Superior temporal gyrus (tissue), 1 donor: ENCODE data around the gene PRKCB.
"Not testable (repeated sequence)": the region's sequence is repeated elsewhere in the genome, so short reads cannot be mapped to it uniquely, and the experiment has no call there.

Source experiments
- DNase-seq: peaks from one replicate; pipeline ENCODE4 v3.0.0-alpha.2; 2016; ENCODE audit errors: extremely low spot score

The PRKCB gene

GRCh38 chr16:24130494-24131085, 294.8 kb downstream of the PRKCB start:
- DNase-seq, result no peak

GRCh38 chr16:24131294-24131693, 295.5 kb downstream of the PRKCB start:
- DNase-seq, result no peak

GRCh38 chr16:24132048-24132796, 296.4 kb downstream of the PRKCB start:
- DNase-seq, result no peak

GRCh38 chr16:24132797-24133155, 297.0 kb downstream of the PRKCB start:
- no peak for DNase-seq

GRCh38 chr16:24135624-24136565, 300.1 kb downstream of the PRKCB start:
- DNase-seq, result peak; percentile 59

- DNase-seq, result no peak
Observed at GRCh38 chr16:24138024-24138423, 302.2 kb downstream of the PRKCB start.

- no peak for DNase-seq
Observed at GRCh38 chr16:24138575-24138974, 302.8 kb downstream of the PRKCB start.

GRCh38 chr16:24139282-24139681, 303.5 kb downstream of the PRKCB start:
- DNase-seq, result no peak

- no peak for DNase-seq
Observed at GRCh38 chr16:24140730-24141129, 304.9 kb downstream of the PRKCB start.

- DNase-seq, result no peak
Observed at GRCh38 chr16:24141466-24141865, 305.7 kb downstream of the PRKCB start.

- no peak for DNase-seq
Observed at GRCh38 chr16:24141917-24142316, 306.1 kb downstream of the PRKCB start.

GRCh38 chr16:24145927-24146326, 310.1 kb downstream of the PRKCB start:
- no peak for DNase-seq

- no peak for DNase-seq
Observed at GRCh38 chr16:24146518-24146917, 310.7 kb downstream of the PRKCB start.

GRCh38 chr16:24149102-24149501, 313.3 kb downstream of the PRKCB start:
- DNase-seq, result no peak

GRCh38 chr16:24150282-24150681, 314.5 kb downstream of the PRKCB start:
- DNase-seq, result no peak

- DNase-seq, result no peak
Observed at GRCh38 chr16:24151482-24151939, 315.7 kb downstream of the PRKCB start.

- DNase-seq, result not testable (repeated sequence)
Observed at GRCh38 chr16:24152048-24152447, 316.3 kb downstream of the PRKCB start.

GRCh38 chr16:24152826-24153225, 317.0 kb downstream of the PRKCB start:
- DNase-seq, result no peak

GRCh38 chr16:24156777-24157176, 321.0 kb downstream of the PRKCB start:
- DNase-seq, result no peak

- no peak for DNase-seq
Observed at GRCh38 chr16:24163935-24164334, 328.2 kb downstream of the PRKCB start.

- peak; percentile 33 for DNase-seq
Observed at GRCh38 chr16:24164416-24164815, 328.6 kb downstream of the PRKCB start.

GRCh38 chr16:24165273-24165672, 329.5 kb downstream of the PRKCB start:
- no peak for DNase-seq
